ENCODE data around the gene UPK3BL2. TPM values are rescaled to one million over a fixed set of nuclear protein-coding genes. Genes with fewer than 3 reads are reported as not detected.
"Not testable (repeated sequence)": the region's sequence is repeated elsewhere in the genome, so short reads cannot be mapped to it uniquely, and the experiment has no call there.

Gene UPK3BL2
- total RNA-seq: not detected

- not testable (repeated sequence) for DNase-seq
Measured at GRCh38 chr7:102543596-102543995, at the start of gene UPK3BL2. Gene UPK3BL2, minus strand, starts transcription at chr7:102543696. Its CDS starts 60 bp downstream, at chr7:102543636.

- DNase-seq: peak; percentile 33
Measured at GRCh38 chr7:102592477-102593019, 49.1 kb upstream of the UPK3BL2 start.

- DNase-seq: not testable (repeated sequence)
Measured at GRCh38 chr7:102589857-102590256, 46.4 kb upstream of the UPK3BL2 start.

- DNase-seq: not testable (repeated sequence)
Measured at GRCh38 chr7:102583495-102583894, 40.0 kb upstream of the UPK3BL2 start.

- DNase-seq: not testable (repeated sequence)
Measured at GRCh38 chr7:102581722-102582121, 38.2 kb upstream of the UPK3BL2 start.

GRCh38 chr7:102578486-102578885, 35.0 kb upstream of the UPK3BL2 start:
- DNase-seq: peak; percentile 4

- DNase-seq: not testable (repeated sequence)
Measured at GRCh38 chr7:102577315-102578240, 34.1 kb upstream of the UPK3BL2 start.

- not testable (repeated sequence) for DNase-seq
Measured at GRCh38 chr7:102576363-102576762, 32.9 kb upstream of the UPK3BL2 start.

GRCh38 chr7:102574607-102575006, 31.1 kb upstream of the UPK3BL2 start:
- DNase-seq: not testable (repeated sequence)

GRCh38 chr7:102572261-102573239, 29.1 kb upstream of the UPK3BL2 start, which contains the start of gene POLR2J3:
Gene POLR2J3, minus strand, starts transcription at chr7:102572583. Its CDS starts 62 bp downstream, at chr7:102572521.
- DNase-seq: peak; percentile 100

- DNase-seq: not testable (repeated sequence)
Measured at GRCh38 chr7:102568620-102569019, 25.1 kb upstream of the UPK3BL2 start.

- not testable (repeated sequence) for DNase-seq
Measured at GRCh38 chr7:102550808-102551422, 7.4 kb upstream of the UPK3BL2 start, which contains the start of gene SPDYE2. Gene SPDYE2, plus strand, starts transcription at chr7:102551226. Its CDS starts 2,030 bp downstream, at chr7:102553256.

GRCh38 chr7:102546353-102546752, 2.9 kb upstream of the UPK3BL2 start:
- DNase-seq: not testable (repeated sequence)

- not testable (repeated sequence) for DNase-seq
Measured at GRCh38 chr7:102545288-102545687, 1.8 kb upstream of the UPK3BL2 start.

GRCh38 chr7:102544372-102544771, 876 bp upstream of the UPK3BL2 start:
- DNase-seq: not testable (repeated sequence)

GRCh38 chr7:102542771-102543170, 725 bp downstream of the UPK3BL2 start:
- not testable (repeated sequence) for DNase-seq

- DNase-seq: not testable (repeated sequence)
Measured at GRCh38 chr7:102542083-102542482, 1.4 kb downstream of the UPK3BL2 start.

GRCh38 chr7:102540604-102541003, 2.9 kb downstream of the UPK3BL2 start:
- DNase-seq: not testable (repeated sequence)

- DNase-seq: not testable (repeated sequence)
Measured at GRCh38 chr7:102535062-102535615, 8.4 kb downstream of the UPK3BL2 start.

GRCh38 chr7:102532127-102532526, 11.4 kb downstream of the UPK3BL2 start:
- not testable (repeated sequence) for DNase-seq

GRCh38 chr7:102531583-102531982, 11.9 kb downstream of the UPK3BL2 start:
- DNase-seq: not testable (repeated sequence)
